ENCODE data around the gene FICD. TPM values are rescaled to one million over a fixed set of nuclear protein-coding genes. Genes with fewer than 3 reads are reported as not detected.

Gene FICD
- total and polyA plus RNA-seq, 9 of the 15 experiments (the other 6 are each of a cell fraction or from before 2014, with no cell fraction given) = 0.88 to 4.5 (median 1.9) TPM

DNA sequence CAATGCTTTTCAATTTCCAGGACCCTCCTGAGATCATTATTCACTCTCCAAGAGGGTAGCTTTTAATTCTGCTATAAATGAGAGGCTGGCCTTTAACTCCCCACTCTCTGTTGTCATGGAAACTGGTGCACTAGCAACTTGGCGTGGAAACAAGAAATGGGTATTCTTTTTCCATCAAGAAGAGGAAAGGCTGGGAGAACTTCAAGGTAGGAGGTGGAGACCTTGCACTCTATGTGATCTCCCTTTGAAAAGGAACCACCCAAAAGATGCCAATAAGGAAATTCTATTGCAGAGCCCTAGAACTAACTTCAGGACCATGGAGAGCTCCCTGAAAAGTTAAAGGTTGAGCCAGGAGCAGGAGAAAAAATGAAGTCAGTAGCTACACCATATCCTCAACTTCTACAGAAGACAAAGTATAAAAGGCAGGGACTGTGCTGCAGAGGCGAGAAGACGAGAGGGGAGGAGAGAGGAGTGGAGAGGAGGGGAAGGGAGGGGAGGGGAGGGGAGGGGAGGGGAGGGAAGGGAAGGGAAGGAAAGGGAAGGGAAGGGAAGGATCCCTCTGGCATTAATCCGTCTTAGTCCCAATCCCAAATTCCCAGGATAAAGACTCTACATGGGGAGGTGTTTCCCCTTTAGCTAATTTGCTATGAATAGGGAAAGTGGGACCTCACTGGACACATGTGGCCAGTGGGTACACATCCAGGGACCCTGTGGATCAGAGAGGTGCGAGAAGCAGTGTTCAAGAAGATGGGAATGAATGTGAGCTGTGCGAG, 46.7 kb upstream of the FICD start (continued):
- TF ChIP-seq, protein P1, sequence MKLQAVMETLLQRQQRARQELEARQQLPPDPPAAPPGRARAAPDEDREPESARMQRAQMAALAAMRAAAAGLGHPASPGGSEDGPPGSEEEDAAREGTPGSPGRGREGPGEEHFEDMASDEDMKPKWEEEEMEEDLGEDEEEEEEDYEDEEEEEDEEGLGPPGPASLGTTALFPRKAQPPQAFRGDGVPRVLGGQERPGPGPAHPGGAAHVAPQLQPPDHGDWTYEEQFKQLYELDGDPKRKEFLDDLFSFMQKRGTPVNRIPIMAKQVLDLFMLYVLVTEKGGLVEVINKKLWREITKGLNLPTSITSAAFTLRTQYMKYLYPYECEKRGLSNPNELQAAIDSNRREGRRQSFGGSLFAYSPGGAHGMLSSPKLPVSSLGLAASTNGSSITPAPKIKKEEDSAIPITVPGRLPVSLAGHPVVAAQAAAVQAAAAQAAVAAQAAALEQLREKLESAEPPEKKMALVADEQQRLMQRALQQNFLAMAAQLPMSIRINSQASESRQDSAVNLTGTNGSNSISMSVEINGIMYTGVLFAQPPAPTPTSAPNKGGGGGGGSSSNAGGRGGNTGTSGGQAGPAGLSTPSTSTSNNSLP (IDR thresholded peaks at IDR 0.05; ENCODE audit: borderline replicate concordance, low read depth, low read length) = no peak
- no peak for TF ChIP-seq ZNF830 (CRISPR knock-in tag; IDR thresholded peaks at IDR 0.05)
- peak; percentile 97 for TF ChIP-seq EHMT2 (IDR thresholded peaks at IDR 0.05)
- TF ChIP-seq, protein P2, sequence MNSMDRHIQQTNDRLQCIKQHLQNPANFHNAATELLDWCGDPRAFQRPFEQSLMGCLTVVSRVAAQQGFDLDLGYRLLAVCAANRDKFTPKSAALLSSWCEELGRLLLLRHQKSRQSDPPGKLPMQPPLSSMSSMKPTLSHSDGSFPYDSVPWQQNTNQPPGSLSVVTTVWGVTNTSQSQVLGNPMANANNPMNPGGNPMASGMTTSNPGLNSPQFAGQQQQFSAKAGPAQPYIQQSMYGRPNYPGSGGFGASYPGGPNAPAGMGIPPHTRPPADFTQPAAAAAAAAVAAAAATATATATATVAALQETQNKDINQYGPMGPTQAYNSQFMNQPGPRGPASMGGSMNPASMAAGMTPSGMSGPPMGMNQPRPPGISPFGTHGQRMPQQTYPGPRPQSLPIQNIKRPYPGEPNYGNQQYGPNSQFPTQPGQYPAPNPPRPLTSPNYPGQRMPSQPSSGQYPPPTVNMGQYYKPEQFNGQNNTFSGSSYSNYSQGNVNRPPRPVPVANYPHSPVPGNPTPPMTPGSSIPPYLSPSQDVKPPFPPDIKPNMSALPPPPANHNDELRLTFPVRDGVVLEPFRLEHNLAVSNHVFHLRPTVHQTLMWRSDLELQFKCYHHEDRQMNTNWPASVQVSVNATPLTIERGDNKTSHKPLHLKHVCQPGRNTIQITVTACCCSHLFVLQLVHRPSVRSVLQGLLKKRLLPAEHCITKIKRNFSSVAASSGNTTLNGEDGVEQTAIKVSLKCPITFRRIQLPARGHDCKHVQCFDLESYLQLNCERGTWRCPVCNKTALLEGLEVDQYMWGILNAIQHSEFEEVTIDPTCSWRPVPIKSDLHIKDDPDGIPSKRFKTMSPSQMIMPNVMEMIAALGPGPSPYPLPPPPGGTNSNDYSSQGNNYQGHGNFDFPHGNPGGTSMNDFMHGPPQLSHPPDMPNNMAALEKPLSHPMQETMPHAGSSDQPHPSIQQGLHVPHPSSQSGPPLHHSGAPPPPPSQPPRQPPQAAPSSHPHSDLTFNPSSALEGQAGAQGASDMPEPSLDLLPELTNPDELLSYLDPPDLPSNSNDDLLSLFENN (IDR thresholded peaks at IDR 0.05; ENCODE audit: low read depth in 2 of 2, low read length in 2 of 2) = no peak
- TF ChIP-seq ZNF764 (CRISPR knock-in tag; IDR thresholded peaks at IDR 0.05; ENCODE audit: low read depth) = no peak
- TF ChIP-seq, protein P3, sequence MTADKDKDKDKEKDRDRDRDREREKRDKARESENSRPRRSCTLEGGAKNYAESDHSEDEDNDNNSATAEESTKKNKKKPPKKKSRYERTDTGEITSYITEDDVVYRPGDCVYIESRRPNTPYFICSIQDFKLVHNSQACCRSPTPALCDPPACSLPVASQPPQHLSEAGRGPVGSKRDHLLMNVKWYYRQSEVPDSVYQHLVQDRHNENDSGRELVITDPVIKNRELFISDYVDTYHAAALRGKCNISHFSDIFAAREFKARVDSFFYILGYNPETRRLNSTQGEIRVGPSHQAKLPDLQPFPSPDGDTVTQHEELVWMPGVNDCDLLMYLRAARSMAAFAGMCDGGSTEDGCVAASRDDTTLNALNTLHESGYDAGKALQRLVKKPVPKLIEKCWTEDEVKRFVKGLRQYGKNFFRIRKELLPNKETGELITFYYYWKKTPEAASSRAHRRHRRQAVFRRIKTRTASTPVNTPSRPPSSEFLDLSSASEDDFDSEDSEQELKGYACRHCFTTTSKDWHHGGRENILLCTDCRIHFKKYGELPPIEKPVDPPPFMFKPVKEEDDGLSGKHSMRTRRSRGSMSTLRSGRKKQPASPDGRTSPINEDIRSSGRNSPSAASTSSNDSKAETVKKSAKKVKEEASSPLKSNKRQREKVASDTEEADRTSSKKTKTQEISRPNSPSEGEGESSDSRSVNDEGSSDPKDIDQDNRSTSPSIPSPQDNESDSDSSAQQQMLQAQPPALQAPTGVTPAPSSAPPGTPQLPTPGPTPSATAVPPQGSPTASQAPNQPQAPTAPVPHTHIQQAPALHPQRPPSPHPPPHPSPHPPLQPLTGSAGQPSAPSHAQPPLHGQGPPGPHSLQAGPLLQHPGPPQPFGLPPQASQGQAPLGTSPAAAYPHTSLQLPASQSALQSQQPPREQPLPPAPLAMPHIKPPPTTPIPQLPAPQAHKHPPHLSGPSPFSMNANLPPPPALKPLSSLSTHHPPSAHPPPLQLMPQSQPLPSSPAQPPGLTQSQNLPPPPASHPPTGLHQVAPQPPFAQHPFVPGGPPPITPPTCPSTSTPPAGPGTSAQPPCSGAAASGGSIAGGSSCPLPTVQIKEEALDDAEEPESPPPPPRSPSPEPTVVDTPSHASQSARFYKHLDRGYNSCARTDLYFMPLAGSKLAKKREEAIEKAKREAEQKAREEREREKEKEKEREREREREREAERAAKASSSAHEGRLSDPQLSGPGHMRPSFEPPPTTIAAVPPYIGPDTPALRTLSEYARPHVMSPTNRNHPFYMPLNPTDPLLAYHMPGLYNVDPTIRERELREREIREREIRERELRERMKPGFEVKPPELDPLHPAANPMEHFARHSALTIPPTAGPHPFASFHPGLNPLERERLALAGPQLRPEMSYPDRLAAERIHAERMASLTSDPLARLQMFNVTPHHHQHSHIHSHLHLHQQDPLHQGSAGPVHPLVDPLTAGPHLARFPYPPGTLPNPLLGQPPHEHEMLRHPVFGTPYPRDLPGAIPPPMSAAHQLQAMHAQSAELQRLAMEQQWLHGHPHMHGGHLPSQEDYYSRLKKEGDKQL (CRISPR knock-in tag; IDR thresholded peaks at IDR 0.05; ENCODE audit: borderline replicate concordance) = no peak
- no peak for TF ChIP-seq EP400 (IDR thresholded peaks at IDR 0.05)
- TF ChIP-seq PRPF4 (IDR thresholded peaks at IDR 0.05; ENCODE audit: insufficient read depth, low read depth, low read length, poor library complexity, severe bottlenecking) = no peak
- no peak for TF ChIP-seq POLR2AphosphoS5 (IDR thresholded peaks at IDR 0.05; ENCODE audit: control insufficient read depth, insufficient read depth, low read depth, low read length)
- TF ChIP-seq HNRNPK (IDR thresholded peaks at IDR 0.05; ENCODE audit: low read depth, low read length, poor library complexity, severe bottlenecking) = peak; percentile 84
- TF ChIP-seq KLF16 (IDR thresholded peaks at IDR 0.05) = no peak
- TF ChIP-seq FIP1L1 (IDR thresholded peaks at IDR 0.05; ENCODE audit: low read depth, low read length, poor library complexity, severe bottlenecking) = no peak
- TF ChIP-seq SREBF1 (IDR thresholded peaks at IDR 0.05; ENCODE audit: borderline replicate concordance, low read depth, low read length) = no peak
- TF ChIP-seq GTF2F1 (IDR thresholded peaks at IDR 0.05; ENCODE audit: low read depth, low read length) = no peak

All from K562 (cell line).